IMR-90 (cell line): ENCODE data around the gene NR4A3. TPM values are rescaled to one million over a fixed set of nuclear protein-coding genes. Genes with fewer than 3 reads are reported as not detected.

ENCODE experiments used
- ATAC-seq: fragments of 200-7000 bp; cut with Tn5 transposase; 2 replicates; pipeline ENCODE4 v1.9.1; 2020; ENCODE audit warnings: low read depth, mild to moderate bottlenecking, moderate library complexity
- BruUV-seq: library from RNA; stranded (reverse); fragments of 400-500 nt; replicated peaks from 2 replicates; lab custom pipeline; 2021; lab: Mats Ljungman, UMichigan
- CTCF ChIA-PET: fragments of 300-600 bp; formaldehyde crosslinking; extraction: SDS; loops from one replicate; lab custom pipeline; 2021; ENCODE audit warnings: antibody characterized with exemption; lab: Yijun Ruan, JAX
- POLR2A ChIA-PET: fragments of 300-600 bp; sonication (Branson Sonifier 250); formaldehyde crosslinking; loops from one replicate; lab custom pipeline; 2022; ENCODE audit warnings: antibody characterized with exemption; ENCODE audit not compliant: unreplicated experiment; lab: Charles Lee
- DNase-seq: peaks from one replicate; pipeline ENCODE4 v3.0.0; 2013
- H2AFZ ChIP-seq: replicated peaks from 2 replicates; pipeline ENCODE3; 2013; ENCODE audit warnings: low read length, mild to moderate bottlenecking; ENCODE audit not compliant: poor library complexity
- H2AK5ac ChIP-seq: 2 replicates; pipeline ENCODE4 v1.6.1; 2013; ENCODE audit warnings: low read depth, low read length, inconsistent platforms
- H2AK9ac ChIP-seq: replicated peaks from 2 replicates; pipeline ENCODE3; 2013; ENCODE audit warnings: mild to moderate bottlenecking, low read depth, low read length, moderate library complexity; ENCODE audit not compliant: poor library complexity
- H2BK120ac ChIP-seq: 2 replicates; pipeline ENCODE4 v1.6.1; 2013; ENCODE audit warnings: low read depth, low read length, inconsistent platforms
- H2BK15ac ChIP-seq: 3 replicates; pipeline ENCODE4 v1.6.1; 2013; ENCODE audit warnings: low read depth, low read length, inconsistent platforms
- H2BK20ac ChIP-seq: 2 replicates; pipeline ENCODE4 v1.6.1; 2013; ENCODE audit warnings: low read depth, mild to moderate bottlenecking, inconsistent platforms, low read length, moderate library complexity
- H2BK5ac ChIP-seq: 2 replicates; pipeline ENCODE4 v1.6.1; 2013; ENCODE audit warnings: mild to moderate bottlenecking, low read depth, low read length, inconsistent platforms; ENCODE audit not compliant: poor library complexity, severe bottlenecking
- H3K14ac ChIP-seq: replicated peaks from 2 replicates; pipeline ENCODE4 v1.6.1; 2013; ENCODE audit warnings: low read depth, low read length, inconsistent platforms
- H3K18ac ChIP-seq: 2 replicates; pipeline ENCODE4 v1.6.1; 2013; ENCODE audit warnings: low read depth, low read length, control low read depth
- H3K23ac ChIP-seq: 2 replicates; pipeline ENCODE4 v1.6.1; 2013; ENCODE audit warnings: low read depth, low read length, inconsistent platforms
- H3K27ac ChIP-seq: 2 replicates; pipeline ENCODE4 v1.5.1; 2013; ENCODE audit warnings: mild to moderate bottlenecking, control low read depth, low read length; ENCODE audit not compliant: insufficient read depth
- H3K27me3 ChIP-seq: 2 replicates; pipeline ENCODE4 v1.6.1; 2013; ENCODE audit warnings: low read length; ENCODE audit not compliant: control insufficient read depth, insufficient read depth
- H3K36me3 ChIP-seq: 2 replicates; pipeline ENCODE4 v1.6.1; 2013; ENCODE audit warnings: low read length, mixed read lengths; ENCODE audit not compliant: control insufficient read depth, insufficient read depth
- H3K4ac ChIP-seq: 2 replicates; pipeline ENCODE4 v1.6.1; 2013; ENCODE audit warnings: low read depth, low read length, inconsistent platforms
- H3K4me1 ChIP-seq: 2 replicates; pipeline ENCODE4 v1.6.1; 2013; ENCODE audit warnings: low read length, mixed read lengths; ENCODE audit not compliant: control insufficient read depth, insufficient read depth
- H3K4me2 ChIP-seq: 2 replicates; pipeline ENCODE4 v1.6.1; 2013; ENCODE audit warnings: low read depth, mild to moderate bottlenecking, control low read depth, low read length, moderate library complexity
- H3K4me3 ChIP-seq: 2 replicates; pipeline ENCODE4 v1.5.1; 2013; ENCODE audit warnings: low read depth, mild to moderate bottlenecking, control low read depth, low read length, moderate library complexity; ENCODE audit not compliant: insufficient read depth
- H3K56ac ChIP-seq: 2 replicates; pipeline ENCODE4 v1.6.1; 2013; ENCODE audit warnings: low read length, inconsistent platforms; ENCODE audit not compliant: insufficient read depth; ENCODE audit errors: extremely low read depth
- H3K79me1 ChIP-seq, 2 experiments: 2 replicates each; pipeline ENCODE4 v1.6.1; 2013; ENCODE audit warnings: low read length in 2 of 2, inconsistent platforms in 1 of 2, low read depth in 1 of 2
- H3K9ac ChIP-seq: 2 replicates; pipeline ENCODE4 v1.6.1; 2013; ENCODE audit warnings: low read depth, low read length, control low read depth
- H3K9me1 ChIP-seq: 2 replicates; pipeline ENCODE4 v1.6.1; 2013; ENCODE audit warnings: low read length, inconsistent platforms; ENCODE audit not compliant: insufficient read depth
- H3K9me3 ChIP-seq: 2 replicates; pipeline ENCODE4 v1.6.1; 2013; ENCODE audit warnings: low read length; ENCODE audit not compliant: control insufficient read depth, insufficient read depth
- H4K20me1 ChIP-seq: 2 replicates; pipeline ENCODE4 v1.6.1; 2013; ENCODE audit warnings: low read length, inconsistent platforms; ENCODE audit not compliant: insufficient read depth
- H4K5ac ChIP-seq: 2 replicates; pipeline ENCODE4 v1.6.1; 2013; ENCODE audit warnings: mild to moderate bottlenecking, low read depth, low read length, control low read depth
- H4K8ac ChIP-seq, 2 experiments: 2 replicates each; pipeline ENCODE4 v1.6.1; 2013; ENCODE audit warnings: low read depth in 2 of 2, low read length in 2 of 2, control low read depth in 1 of 2, inconsistent platforms in 1 of 2
- H4K91ac ChIP-seq: 2 replicates; pipeline ENCODE4 v1.6.1; 2013; ENCODE audit warnings: low read depth, low read length, inconsistent platforms; ENCODE audit not compliant: insufficient read depth
- CEBPB ChIP-seq: IDR thresholded peaks from 2 replicates; pipeline ENCODE4 v1.6.1; 2012; ENCODE audit warnings: low read depth, low read length, improper control_type of control experiment
- ELK1 ChIP-seq: fragments of 150-350 bp; IDR thresholded peaks from 2 replicates; pipeline ENCODE4 v1.6.1; 2016; ENCODE audit warnings: low read depth, mild to moderate bottlenecking, low read length, moderate library complexity, borderline replicate concordance
- FOS ChIP-seq: fragments of 150-350 bp; IDR thresholded peaks from 2 replicates; pipeline ENCODE4 v1.6.1; 2016; ENCODE audit warnings: low read depth, low read length
- MAFK ChIP-seq: IDR thresholded peaks from 2 replicates; pipeline ENCODE4 v1.6.1; 2012; ENCODE audit warnings: low read depth, low read length, improper control_type of control experiment
- POLR2A ChIP-seq: IDR thresholded peaks from 2 replicates; pipeline ENCODE4 v1.6.1; 2012; ENCODE audit warnings: mild to moderate bottlenecking, low read depth, low read length
- RAD21 ChIP-seq: IDR thresholded peaks from 2 replicates; pipeline ENCODE4 v1.6.1; 2012; ENCODE audit warnings: low read length, improper control_type of control experiment
- WGBS, 2 experiments: methylation state at CpG; one replicate each; pipeline versions ENCODE4 v1.1.5 to v1.1.7; 2013; ENCODE audit warnings: missing lambda C conversion rate in 2 of 2; ENCODE audit not compliant: insufficient read length in 1 of 2; ENCODE audit errors: extremely low coverage in 2 of 2; 5-methylcytosine and 5-hydroxymethylcytosine counted together
- dilution Hi-C: fragments of 300-500 bp; cut with HindIII; formaldehyde crosslinking; loops from one replicate; pipeline ENCODE4 v1.14.3; 2018; ENCODE audit warnings: low sequenced_read_pairs; ENCODE audit not compliant: unreplicated experiment
- in situ Hi-C: fragments of 300-500 bp; cut with MboI; formaldehyde crosslinking; loops from 3 replicates; pipeline ENCODE4 v1.14.3; 2019; ENCODE audit warnings: low sequenced_read_pairs, inconsistent platforms, mixed read lengths
- intact Hi-C: fragments of 100-400 bp; cut with micrococcal nuclease; formaldehyde crosslinking; loops from 2 replicates; pipeline ENCODE4 v1.10.0; 2022
- polyA plus RNA-seq, 3 experiments: library from polyadenylated mRNA; depleted of rRNA; stranded (reverse); fragments of >200 nt; gene quantifications; 2 replicates each; pipeline ENCODE4 v1.2.3, GENCODE V29; 2012; ENCODE audit warnings: low replicate concordance in 1 of 3
- total RNA-seq: library from RNA; depleted of rRNA; stranded (reverse); fragments of >200 nt; gene quantifications from 2 replicates; pipeline ENCODE4 v1.2.3, GENCODE V29; 2012

NR4A3 gene
- total and polyA plus RNA-seq, 2 of the 4 experiments (the other 2 are of a cell fraction) = 0.27 to 0.54 TPM

GRCh38 chr9:99808454-99808853 is 13.2 kb upstream of the NR4A3 start:
- Histone ChIP-seq H3K14ac (no peak overlapping the region), H3K4me1 (no peaks in the 10 kb centered on the region), H2BK20ac (no peak overlapping the region), H3K18ac (no peak overlapping the region), H3K4me3 (no peak overlapping the region), H3K79me1 (peaks cover 6 to 38% of the 10 kb centered on the region in 2 experiments), H4K8ac (no peak overlapping the region), H3K36me3 (no peaks in the 10 kb centered on the region), H3K27me3 (no peaks in the 10 kb centered on the region), H2AK9ac (no peak overlapping the region), H4K5ac (no peak overlapping the region), H3K9me3 (no peaks in the 10 kb centered on the region), H3K23ac (no peak overlapping the region), H2BK5ac (no peak overlapping the region), H3K9ac (no peak overlapping the region), H2AK5ac (no peak overlapping the region), H3K4ac (no peak overlapping the region), H2BK15ac (no peak overlapping the region), H3K4me2 (no peak overlapping the region), H4K20me1 (no peaks in the 10 kb centered on the region; the same call in 1 of the 2 replicates), H3K9me1 (no peaks in the 10 kb centered on the region), H2AFZ (no peak overlapping the region), H3K56ac (no peak overlapping the region), H2BK120ac (no peak overlapping the region), H3K27ac (no peak overlapping the region), H4K91ac (no peak overlapping the region)
- intact Hi-C loops = loop anchor here (5.0 kb wide), 4 partner anchors 414 to 789 kb away; no protein-coding TSS in a partner anchor
- dilution Hi-C loops = no loop called here
- BruUV-seq = no TSS peak
- DNase-seq = no peak
- TF ChIP-seq POLR2A = no peak
- TF ChIP-seq RAD21 = no peak
- TF ChIP-seq CEBPB = no peak
- TF ChIP-seq FOS = no peak
- TF ChIP-seq MAFK = no peak
- TF ChIP-seq ELK1 = no peak
- 100% methylated on average over 2 of the region's 2 CpGs; no CpG with 5 or more reads in 1 of the 2 experiments for WGBS, 2 experiments
- in situ Hi-C loops = loop anchor here (10.0 to 25.0 kb wide), 3 partner anchors 404 to 624 kb away; no protein-coding TSS in a partner anchor
- ChIA-PET POLR2A (no interaction called here), CTCF (no interaction called here)
- ATAC-seq = no peak
